BE2C (cell line): ENCODE measurements around the gene SNRPF.

Source experiments
- DNase-seq: peaks from one replicate; pipeline ENCODE4 v3.0.0-alpha.2; 2020
- H3K27me3 ChIP-seq: fragments of 250-450 bp; sonication (Bioruptor Pico); 2 replicates; pipeline ENCODE4 v1.5.1; 2020; ENCODE audit warnings: mild to moderate bottlenecking
- H3K36me3 ChIP-seq: fragments of 250-450 bp; sonication (Bioruptor Pico); 2 replicates; pipeline ENCODE4 v1.5.1; 2020; ENCODE audit warnings: mild to moderate bottlenecking
- H3K4me1 ChIP-seq: fragments of 250-450 bp; sonication (Bioruptor Pico); 2 replicates; pipeline ENCODE4 v1.5.1; 2020
- H3K4me3 ChIP-seq: 2 replicates; pipeline ENCODE4 v1.5.1; 2011; ENCODE audit warnings: low read depth, low read length
- H3K9me3 ChIP-seq: fragments of 250-450 bp; sonication (Bioruptor Pico); 2 replicates; pipeline ENCODE4 v1.5.1; 2020
- TF ChIP-seq, protein P1 (sequence below): IDR thresholded peaks from 2 replicates; pipeline ENCODE4 v1.5.1; 2012; ENCODE audit warnings: mild to moderate bottlenecking, low read depth, low read length

SNRPF gene

DNA sequence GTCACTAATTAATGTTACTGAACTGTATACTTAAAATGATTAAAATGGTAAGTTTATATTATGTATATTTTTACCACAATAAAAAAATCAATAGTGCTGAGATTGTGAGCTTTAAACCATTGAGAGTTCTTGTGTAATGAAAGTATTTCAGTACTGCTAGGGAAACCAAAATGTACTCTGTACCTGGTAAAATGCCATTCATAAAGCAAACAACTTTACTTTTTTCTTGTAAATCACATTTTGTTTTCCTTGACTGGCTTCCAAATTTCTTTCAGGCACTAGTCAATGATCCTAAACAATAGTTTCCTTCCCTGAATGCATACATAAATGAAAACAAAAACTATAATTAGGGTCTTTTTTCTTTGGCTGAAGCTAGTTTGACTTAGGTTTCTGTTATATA, 29.4 kb upstream of the SNRPF start:
- Histone ChIP-seq H3K4me3 (no peak overlapping the region), H3K4me1 (no peaks in the 10 kb centered on the region), H3K9me3 (no peaks in the 10 kb centered on the region), H3K27me3 (peaks cover 24% of the 10 kb centered on the region), H3K36me3 (no peaks in the 10 kb centered on the region)
- DNase-seq = no peak
- TF ChIP-seq, protein P1, sequence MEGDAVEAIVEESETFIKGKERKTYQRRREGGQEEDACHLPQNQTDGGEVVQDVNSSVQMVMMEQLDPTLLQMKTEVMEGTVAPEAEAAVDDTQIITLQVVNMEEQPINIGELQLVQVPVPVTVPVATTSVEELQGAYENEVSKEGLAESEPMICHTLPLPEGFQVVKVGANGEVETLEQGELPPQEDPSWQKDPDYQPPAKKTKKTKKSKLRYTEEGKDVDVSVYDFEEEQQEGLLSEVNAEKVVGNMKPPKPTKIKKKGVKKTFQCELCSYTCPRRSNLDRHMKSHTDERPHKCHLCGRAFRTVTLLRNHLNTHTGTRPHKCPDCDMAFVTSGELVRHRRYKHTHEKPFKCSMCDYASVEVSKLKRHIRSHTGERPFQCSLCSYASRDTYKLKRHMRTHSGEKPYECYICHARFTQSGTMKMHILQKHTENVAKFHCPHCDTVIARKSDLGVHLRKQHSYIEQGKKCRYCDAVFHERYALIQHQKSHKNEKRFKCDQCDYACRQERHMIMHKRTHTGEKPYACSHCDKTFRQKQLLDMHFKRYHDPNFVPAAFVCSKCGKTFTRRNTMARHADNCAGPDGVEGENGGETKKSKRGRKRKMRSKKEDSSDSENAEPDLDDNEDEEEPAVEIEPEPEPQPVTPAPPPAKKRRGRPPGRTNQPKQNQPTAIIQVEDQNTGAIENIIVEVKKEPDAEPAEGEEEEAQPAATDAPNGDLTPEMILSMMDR = no peak

DNA sequence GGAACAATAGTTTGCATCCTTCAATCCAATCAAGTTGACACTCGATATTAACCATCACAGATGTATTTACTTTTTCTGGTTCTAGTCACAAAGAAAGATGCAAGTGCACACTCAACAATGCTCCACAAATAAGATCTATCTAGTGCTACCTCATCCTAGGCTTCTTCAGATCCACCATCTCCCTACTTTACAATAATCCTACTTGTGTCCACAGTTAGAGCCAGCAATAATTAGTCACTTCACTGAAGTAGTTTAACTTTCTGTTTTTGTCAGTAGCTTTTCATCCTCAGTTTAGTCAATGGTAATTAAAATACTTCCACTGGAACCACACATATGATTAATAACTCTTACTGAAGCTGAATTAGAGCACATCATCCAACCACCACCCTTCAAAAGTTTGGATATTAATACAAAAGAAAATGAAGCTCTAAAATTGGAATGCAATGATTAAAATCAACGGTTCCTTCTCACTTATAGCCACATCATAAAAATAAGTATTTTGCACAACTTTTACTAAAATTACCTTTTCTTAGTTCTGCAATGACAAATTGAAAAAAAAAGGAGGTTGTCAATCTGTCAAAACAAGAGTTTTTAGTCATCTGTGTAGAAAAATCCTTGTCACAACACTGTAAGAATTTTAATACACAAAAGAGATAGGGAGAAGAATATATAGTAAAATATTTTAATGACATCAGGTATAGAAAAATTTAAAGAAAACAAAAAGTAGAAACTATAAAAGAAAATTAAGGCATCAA, 28.2 kb upstream of the SNRPF start:
- TF ChIP-seq, protein P1 = no peak
- DNase-seq = no peak
- no peaks in the 10 kb centered on the region for H3K4me1 ChIP-seq
- no peaks in the 10 kb centered on the region for H3K36me3 ChIP-seq
- H3K9me3 ChIP-seq = no peaks in the 10 kb centered on the region
- peaks cover 24% of the 10 kb centered on the region for H3K27me3 ChIP-seq
- no peak overlapping the region for H3K4me3 ChIP-seq

DNA sequence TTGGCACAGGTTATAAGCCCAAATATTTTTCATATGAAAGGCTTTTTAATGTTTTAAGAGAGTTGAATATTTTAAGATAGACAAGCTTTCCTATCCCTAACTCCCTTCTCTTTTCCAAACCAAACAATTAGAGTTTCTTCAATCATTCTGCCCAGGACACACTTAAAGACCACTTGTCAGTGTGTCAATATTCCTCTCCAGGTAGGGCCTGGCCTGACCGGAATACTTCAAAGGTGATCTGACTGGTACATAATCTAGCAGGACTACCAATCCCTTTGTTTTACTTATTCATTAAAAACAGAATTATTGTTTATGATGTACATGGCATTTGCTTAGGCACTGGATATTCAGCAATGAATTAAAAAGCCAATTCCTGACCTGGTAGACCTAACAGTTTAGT, 24.2 kb upstream of the SNRPF start:
- TF ChIP-seq, protein P1 = no peak
- H3K27me3 ChIP-seq = peaks cover 25% of the 10 kb centered on the region
- no peak for DNase-seq
- no peaks in the 10 kb centered on the region for H3K36me3 ChIP-seq
- H3K9me3 ChIP-seq = no peaks in the 10 kb centered on the region
- no peak overlapping the region for H3K4me3 ChIP-seq
- H3K4me1 ChIP-seq = peaks cover 2% of the 10 kb centered on the region; the same call in 1 of the 2 replicates

DNA sequence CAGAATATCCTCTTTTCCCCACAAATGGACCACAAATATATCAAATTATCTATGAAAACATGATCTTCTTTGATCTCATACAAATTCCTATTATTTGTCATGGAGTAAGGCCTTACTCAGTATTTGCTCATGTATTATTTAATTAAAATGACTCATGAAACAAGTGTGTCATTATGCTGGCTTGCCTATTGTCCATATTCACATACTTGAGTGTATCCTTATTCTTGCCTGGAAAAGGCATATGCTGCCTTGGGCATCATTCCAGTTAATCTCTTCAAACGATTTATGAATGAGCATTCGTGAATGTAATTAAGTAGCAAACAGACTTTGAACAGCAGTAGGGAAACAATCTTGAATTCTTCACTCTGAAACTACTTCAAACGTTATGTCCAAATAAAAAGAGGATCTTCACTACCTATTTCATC, 22.6 kb upstream of the SNRPF start:
- DNase-seq = no peak
- H3K4me1 ChIP-seq = peaks cover 2% of the 10 kb centered on the region; the same call in 1 of the 2 replicates
- H3K36me3 ChIP-seq = no peaks in the 10 kb centered on the region
- no peak overlapping the region for H3K4me3 ChIP-seq
- TF ChIP-seq, protein P1 = no peak
- H3K27me3 ChIP-seq = peaks cover 16% of the 10 kb centered on the region
- no peaks in the 10 kb centered on the region for H3K9me3 ChIP-seq

DNA sequence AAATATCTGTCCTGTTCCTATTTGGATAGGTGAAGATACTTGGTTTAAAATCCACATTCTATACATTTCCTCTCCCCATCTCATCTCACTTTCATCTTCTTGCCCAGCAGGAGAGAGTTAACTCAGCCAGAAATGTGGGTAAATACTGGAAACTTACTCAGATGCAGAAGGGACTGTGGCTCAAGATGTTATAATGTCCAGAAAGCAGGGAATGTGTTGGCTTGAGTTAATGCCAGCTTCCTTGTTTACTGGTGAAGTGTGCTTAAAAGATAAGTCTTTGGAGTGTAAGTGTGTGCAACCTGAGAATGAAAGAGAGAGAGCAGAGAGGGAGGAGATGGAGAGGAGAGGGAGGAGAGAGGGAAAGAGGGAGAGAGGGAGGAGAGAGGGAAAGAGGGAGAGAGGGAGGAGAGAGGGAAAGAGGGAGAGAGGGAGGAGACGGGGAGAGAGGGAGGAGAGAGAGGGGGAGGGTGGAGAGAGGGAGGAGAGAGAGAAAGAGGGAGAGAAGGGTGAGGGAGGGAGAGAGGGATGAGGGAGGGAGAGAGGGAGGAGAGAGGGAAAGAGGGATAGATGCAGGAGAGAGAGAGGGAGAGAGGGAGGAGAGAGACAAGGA, 22.0 kb upstream of the SNRPF start:
- TF ChIP-seq, protein P1 = no peak
- H3K9me3 ChIP-seq = no peaks in the 10 kb centered on the region
- H3K36me3 ChIP-seq = no peaks in the 10 kb centered on the region
- no peak for DNase-seq
- H3K4me1 ChIP-seq = peaks cover 2% of the 10 kb centered on the region; the same call in 1 of the 2 replicates
- peaks cover 16% of the 10 kb centered on the region for H3K27me3 ChIP-seq
- no peak overlapping the region for H3K4me3 ChIP-seq
